ENCODE data around the gene TMEM52.
A peak's percentile ranks its signal among the peaks of the same experiment; 100 is the strongest.

DNA sequence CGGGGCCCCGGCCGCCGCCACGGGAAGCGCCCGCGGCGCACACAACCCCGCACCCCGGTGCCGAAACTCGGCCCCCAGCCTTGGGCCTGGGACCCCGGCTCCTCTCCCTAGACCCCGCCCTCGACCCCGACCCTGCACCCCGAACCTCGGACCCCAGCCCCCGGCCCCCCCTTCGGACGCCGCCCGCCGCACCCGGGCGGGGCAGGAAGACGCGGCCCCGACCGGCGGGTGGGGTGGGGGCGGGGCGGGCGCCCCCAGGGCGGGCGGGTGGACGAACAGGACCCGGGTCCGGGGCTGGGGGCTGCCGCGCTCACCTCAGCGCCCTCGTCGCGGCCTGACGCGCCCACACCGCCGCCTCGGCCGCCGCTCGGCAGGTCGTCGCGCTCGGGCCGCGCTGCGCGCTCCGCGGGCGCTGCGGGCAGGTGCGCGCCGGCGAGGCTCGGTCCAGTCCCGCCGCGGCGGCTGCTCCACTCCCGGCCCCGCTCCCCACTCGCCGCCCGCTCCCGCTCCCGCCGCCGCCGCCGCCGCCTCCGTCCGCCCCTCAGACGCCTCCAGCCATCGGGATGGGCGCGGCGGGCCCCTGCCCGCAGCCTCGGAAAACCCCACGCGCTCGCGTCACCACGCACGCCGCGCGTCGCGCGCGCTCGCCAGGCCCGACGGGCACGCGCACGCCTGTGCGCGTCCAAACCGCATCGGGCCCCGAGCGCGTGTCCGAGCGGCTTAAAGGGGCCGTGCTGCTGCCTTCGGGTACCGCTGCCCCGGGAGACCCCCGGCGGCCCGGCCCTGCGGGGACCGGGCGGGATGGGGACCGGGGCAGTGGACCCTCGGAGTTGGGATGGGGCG lies 28.4 kb downstream of the TMEM52 start, which contains the start of gene GNB1:
- TF ChIP-seq, protein P1, sequence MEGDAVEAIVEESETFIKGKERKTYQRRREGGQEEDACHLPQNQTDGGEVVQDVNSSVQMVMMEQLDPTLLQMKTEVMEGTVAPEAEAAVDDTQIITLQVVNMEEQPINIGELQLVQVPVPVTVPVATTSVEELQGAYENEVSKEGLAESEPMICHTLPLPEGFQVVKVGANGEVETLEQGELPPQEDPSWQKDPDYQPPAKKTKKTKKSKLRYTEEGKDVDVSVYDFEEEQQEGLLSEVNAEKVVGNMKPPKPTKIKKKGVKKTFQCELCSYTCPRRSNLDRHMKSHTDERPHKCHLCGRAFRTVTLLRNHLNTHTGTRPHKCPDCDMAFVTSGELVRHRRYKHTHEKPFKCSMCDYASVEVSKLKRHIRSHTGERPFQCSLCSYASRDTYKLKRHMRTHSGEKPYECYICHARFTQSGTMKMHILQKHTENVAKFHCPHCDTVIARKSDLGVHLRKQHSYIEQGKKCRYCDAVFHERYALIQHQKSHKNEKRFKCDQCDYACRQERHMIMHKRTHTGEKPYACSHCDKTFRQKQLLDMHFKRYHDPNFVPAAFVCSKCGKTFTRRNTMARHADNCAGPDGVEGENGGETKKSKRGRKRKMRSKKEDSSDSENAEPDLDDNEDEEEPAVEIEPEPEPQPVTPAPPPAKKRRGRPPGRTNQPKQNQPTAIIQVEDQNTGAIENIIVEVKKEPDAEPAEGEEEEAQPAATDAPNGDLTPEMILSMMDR (IDR thresholded peaks at IDR 0.05) = peak in 3 of 6 experiments; percentile 8 to 21 (median 9)
- TF ChIP-seq POLR2A (IDR thresholded peaks at IDR 0.05) = peak in 3 of 4 donors; percentile 28 to 86 (median 75)

Measured in esophagus squamous epithelium (tissue), 4 donors.